Stimulated activated CD4-positive, alpha-beta T cell treated with anti-CD3 and anti-CD28 coated beads, Interleukin-15, amount 100 ng/mL, for 48 hours (primary cell): ENCODE measurements around the gene NRXN3.

Experiments used
- DNase-seq, 2 donors: peaks; one replicate each; pipeline ENCODE4 v3.0.0-alpha.2; 2020; ENCODE audit warnings: low read depth in 2 of 2

NRXN3 gene

GRCh38 chr14:79665556-79665955, 1495.4 kb downstream of the NRXN3 start:
- no peak for DNase-seq

- no peak for DNase-seq
These were observed 1498.8 kb downstream of the NRXN3 start for GRCh38 chr14:79668951-79669350.

GRCh38 chr14:79670811-79671210, 1500.6 kb downstream of the NRXN3 start:
- no peak for DNase-seq

GRCh38 chr14:79680087-79680486, 1509.9 kb downstream of the NRXN3 start:
- no peak for DNase-seq

GRCh38 chr14:79686196-79686595, 1516.0 kb downstream of the NRXN3 start:
- DNase-seq: no peak

GRCh38 chr14:79690960-79691359, 1520.8 kb downstream of the NRXN3 start:
- DNase-seq: no peak

GRCh38 chr14:79693935-79694334, 1523.8 kb downstream of the NRXN3 start:
- no peak for DNase-seq

GRCh38 chr14:79695307-79695706, 1525.1 kb downstream of the NRXN3 start:
- no peak for DNase-seq

GRCh38 chr14:79698298-79698711, 1528.1 kb downstream of the NRXN3 start:
- DNase-seq: no peak

- no peak for DNase-seq
These were observed 1529.0 kb downstream of the NRXN3 start for GRCh38 chr14:79699206-79699605.

GRCh38 chr14:79701371-79701770, 1531.2 kb downstream of the NRXN3 start:
- no peak for DNase-seq

- DNase-seq: no peak
These were observed 1532.0 kb downstream of the NRXN3 start for GRCh38 chr14:79702197-79702596.

- DNase-seq: no peak
These were observed 1533.0 kb downstream of the NRXN3 start for GRCh38 chr14:79703209-79703608.

- no peak for DNase-seq
These were observed 1534.1 kb downstream of the NRXN3 start for GRCh38 chr14:79704041-79704807.

- no peak for DNase-seq
These were observed 1535.1 kb downstream of the NRXN3 start for GRCh38 chr14:79705126-79705894.

GRCh38 chr14:79706382-79706781, 1536.2 kb downstream of the NRXN3 start:
- DNase-seq: no peak

- no peak for DNase-seq
These were observed 1538.5 kb downstream of the NRXN3 start for GRCh38 chr14:79708426-79709388.

- no peak for DNase-seq
These were observed 1539.4 kb downstream of the NRXN3 start for GRCh38 chr14:79709573-79709972.

- DNase-seq: no peak
These were observed 1542.3 kb downstream of the NRXN3 start for GRCh38 chr14:79712302-79712950.

GRCh38 chr14:79721399-79722084, 1551.4 kb downstream of the NRXN3 start:
- DNase-seq: no peak
